PFSK-1 (cell line): Measurements from ENCODE around the gene MYO1C.

Experiments used
- FOXP2 ChIP-seq: optimal IDR thresholded peaks from 2 replicates; pipeline ENCODE3; 2011; ENCODE audit warnings: borderline replicate concordance, control low read depth, inconsistent platforms; ENCODE audit not compliant: insufficient read depth; ENCODE audit errors: extremely low read length, extremely low read depth
- POLR2AphosphoS5 ChIP-seq: IDR thresholded peaks from 2 replicates; pipeline ENCODE4 v1.6.1; 2012; ENCODE audit warnings: low read depth, mild to moderate bottlenecking, control low read depth, low read length, moderate library complexity
- REST ChIP-seq, 2 experiments: IDR thresholded peaks; 2 replicates each; pipeline versions ENCODE4 v1.6.1 to v1.8.0; 2011 to 2012; ENCODE audit warnings: low read depth in 2 of 2, low read length in 2 of 2, control low read depth in 1 of 2, inconsistent platforms in 1 of 2, mild to moderate bottlenecking in 1 of 2, moderate library complexity in 1 of 2; ENCODE audit not compliant: insufficient read depth in 1 of 2
- SIN3A ChIP-seq: IDR thresholded peaks from 2 replicates; pipeline ENCODE4 v1.6.1; 2012; ENCODE audit warnings: mild to moderate bottlenecking, low read length, moderate library complexity, borderline replicate concordance; ENCODE audit not compliant: insufficient read depth
- TAF1 ChIP-seq: IDR thresholded peaks from 2 replicates; pipeline ENCODE4 v1.6.1; 2012; ENCODE audit warnings: low read length, control low read depth, borderline replicate concordance; ENCODE audit not compliant: insufficient read depth

The MYO1C gene

GRCh38 chr17:1511756-1512321 is 19.4 kb upstream of the MYO1C start:
- TF ChIP-seq POLR2AphosphoS5 (no peak), TAF1 (no peak), SIN3A (no peak), REST (IDR thresholded peaks at IDR 0.05; ENCODE audit: insufficient read depth in 1 of 2, low read depth in 2 of 2, low read length in 2 of 2) (no peak), FOXP2 (no peak)

GRCh38 chr17:1511290-1511689 is 18.8 kb upstream of the MYO1C start:
- no peak for TF ChIP-seq REST (IDR thresholded peaks at IDR 0.05; ENCODE audit: insufficient read depth in 1 of 2, low read depth in 2 of 2, low read length in 2 of 2)
- TF ChIP-seq FOXP2 = no peak
- no peak for TF ChIP-seq POLR2AphosphoS5
- TF ChIP-seq SIN3A = no peak
- no peak for TF ChIP-seq TAF1

- TF ChIP-seq POLR2AphosphoS5 (no peak), SIN3A (no peak), REST (IDR thresholded peaks at IDR 0.05; ENCODE audit: insufficient read depth in 1 of 2, low read depth in 2 of 2, low read length in 2 of 2) (no peak), FOXP2 (no peak)
These were observed 16.9 kb upstream of the MYO1C start for GRCh38 chr17:1509290-1509881.

- TF ChIP-seq FOXP2 (no peak), REST (IDR thresholded peaks at IDR 0.05; ENCODE audit: insufficient read depth in 1 of 2, low read depth in 2 of 2, low read length in 2 of 2) (no peak)
These were observed 14.3 kb upstream of the MYO1C start for GRCh38 chr17:1506649-1507267.

- TF ChIP-seq REST (IDR thresholded peaks at IDR 0.05; ENCODE audit: insufficient read depth in 1 of 2, low read depth in 2 of 2, low read length in 2 of 2) (no peak), FOXP2 (no peak), SIN3A (no peak), TAF1 (no peak), POLR2AphosphoS5 (no peak)
These were observed 13.1 kb upstream of the MYO1C start for GRCh38 chr17:1505586-1505985.
